HepG2 (cell line): Measurements from ENCODE around the gene SDC4. TPM values are rescaled to one million over a fixed set of nuclear protein-coding genes. Genes with fewer than 3 reads are reported as not detected.

ENCODE experiments used
- ATF6 ChIP-seq: sonication (generic); formaldehyde crosslinking; conservative IDR thresholded peaks from 2 replicates; pipeline ENCODE4 v1.4.0; 2020; ENCODE audit warnings: missing genetic modification reagents
- BCLAF1 ChIP-seq: fragments of 450-650 bp; IDR thresholded peaks from 2 replicates; pipeline ENCODE4 v1.6.1; 2017; ENCODE audit warnings: mild to moderate bottlenecking
- CENPT ChIP-seq: sonication (generic); formaldehyde crosslinking; IDR thresholded peaks from 2 replicates; pipeline ENCODE4 v1.8.0; 2022; ENCODE audit warnings: low read depth, mild to moderate bottlenecking, moderate library complexity, missing genetic modification reagents
- HDAC2 ChIP-seq: sonication (generic); formaldehyde crosslinking; IDR thresholded peaks from 2 replicates; pipeline ENCODE4 v1.4.0; 2020; ENCODE audit warnings: missing genetic modification reagents
- HNRNPH1 ChIP-seq: fragments of 200-400 bp; formaldehyde crosslinking; optimal IDR thresholded peaks from 2 replicates; pipeline ENCODE3; 2017; ENCODE audit warnings: mild to moderate bottlenecking, low read depth, low read length
- JDP2 ChIP-seq: sonication (generic); formaldehyde crosslinking; IDR thresholded peaks from 2 replicates; pipeline ENCODE4 v1.8.1; 2022; ENCODE audit warnings: missing genetic modification reagents, borderline replicate concordance
- MXI1 ChIP-seq: IDR thresholded peaks from 3 replicates; pipeline ENCODE4 v1.6.1; 2012; ENCODE audit warnings: low read depth, low read length, inconsistent platforms, borderline replicate concordance
- PREB ChIP-seq: sonication (generic); formaldehyde crosslinking; IDR thresholded peaks from 2 replicates; pipeline ENCODE4 v1.4.0; 2020; ENCODE audit warnings: missing genetic modification reagents
- RFX5 ChIP-seq: IDR thresholded peaks from 2 replicates; pipeline ENCODE4 v1.6.1; 2011; ENCODE audit warnings: low read depth, low read length, improper control_type of control experiment
- THAP8 ChIP-seq: sonication (generic); formaldehyde crosslinking; IDR thresholded peaks from 2 replicates; pipeline ENCODE4 v1.5.1; 2020; ENCODE audit warnings: missing genetic modification reagents, mild to moderate bottlenecking, borderline replicate concordance
- WIZ ChIP-seq: sonication (generic); formaldehyde crosslinking; IDR thresholded peaks from 2 replicates; pipeline ENCODE4 v1.5.1; 2020; ENCODE audit warnings: mild to moderate bottlenecking, missing genetic modification reagents
- ZBTB43 ChIP-seq: sonication (generic); formaldehyde crosslinking; conservative IDR thresholded peaks from 2 replicates; pipeline ENCODE4 v1.4.0; 2020; ENCODE audit warnings: missing genetic modification reagents
- ZFP82 ChIP-seq: sonication (generic); formaldehyde crosslinking; IDR thresholded peaks from 2 replicates; pipeline ENCODE4 v1.5.1; 2020; ENCODE audit warnings: mild to moderate bottlenecking, missing genetic modification reagents, borderline replicate concordance
- ZNF136 ChIP-seq: sonication (generic); formaldehyde crosslinking; IDR thresholded peaks from 2 replicates; pipeline ENCODE4 v1.8.1; 2022; ENCODE audit warnings: low read depth, mild to moderate bottlenecking, moderate library complexity, missing genetic modification reagents
- ZNF329 ChIP-seq: sonication (generic); formaldehyde crosslinking; IDR thresholded peaks from 2 replicates; pipeline ENCODE4 v1.9.0; 2021; ENCODE audit warnings: low read depth, mild to moderate bottlenecking, missing genetic modification reagents
- ZNF484 ChIP-seq: sonication (generic); formaldehyde crosslinking; IDR thresholded peaks from 2 replicates; pipeline ENCODE4 v1.5.1; 2020; ENCODE audit warnings: mild to moderate bottlenecking, low read depth, missing genetic modification reagents, borderline replicate concordance
- ZNF619 ChIP-seq: sonication (generic); formaldehyde crosslinking; IDR thresholded peaks from 2 replicates; pipeline ENCODE4 v1.4.0; 2020; ENCODE audit warnings: mild to moderate bottlenecking, missing genetic modification reagents
- ZNF652 ChIP-seq: IDR thresholded peaks from 2 replicates; pipeline ENCODE4 v1.6.1; 2016; ENCODE audit warnings: low read depth, borderline replicate concordance
- polyA plus RNA-seq, 8 experiments: library from polyadenylated mRNA; depleted of rRNA in 3 of 8; stranded (reverse) in 7 of 8; unstranded in 1 of 8; fragments of >200 nt; fragmentation: Illumina TruSeq in 4 of 8; extraction: Trizol in 4 of 8; gene quantifications; 2 replicates each; pipeline versions ENCODE4 v1.2.1 to v1.2.3, GENCODE V29; 2011 to 2016; ENCODE audit warnings: low read depth in 4 of 8, missing spikeins in 1 of 8, mixed read lengths in 1 of 8; ENCODE audit not compliant: insufficient read depth in 1 of 8
- total RNA-seq, 5 experiments: library from RNA; depleted of rRNA; stranded (reverse); fragments of >200 nt; fragmentation: Illumina TruSeq; extraction: Trizol; gene quantifications; 2 replicates each; pipeline ENCODE4 v1.2.3, GENCODE V29; 2016; ENCODE audit warnings: low read depth in 1 of 5
- TF ChIP-seq, protein P1 (sequence below): sonication (generic); formaldehyde crosslinking; IDR thresholded peaks from 2 replicates; pipeline ENCODE4 v1.5.1; 2020; ENCODE audit warnings: mild to moderate bottlenecking, moderate library complexity, missing genetic modification reagents
- TF ChIP-seq, protein P2 (sequence below): IDR thresholded peaks from 2 replicates; pipeline ENCODE4 v1.6.1; 2016

The SDC4 gene
- total and polyA plus RNA-seq, 2 of the 13 experiments (the other 11 are each of a cell fraction or from before 2014, with no cell fraction given), result 49.0 to 65.1 TPM

DNA sequence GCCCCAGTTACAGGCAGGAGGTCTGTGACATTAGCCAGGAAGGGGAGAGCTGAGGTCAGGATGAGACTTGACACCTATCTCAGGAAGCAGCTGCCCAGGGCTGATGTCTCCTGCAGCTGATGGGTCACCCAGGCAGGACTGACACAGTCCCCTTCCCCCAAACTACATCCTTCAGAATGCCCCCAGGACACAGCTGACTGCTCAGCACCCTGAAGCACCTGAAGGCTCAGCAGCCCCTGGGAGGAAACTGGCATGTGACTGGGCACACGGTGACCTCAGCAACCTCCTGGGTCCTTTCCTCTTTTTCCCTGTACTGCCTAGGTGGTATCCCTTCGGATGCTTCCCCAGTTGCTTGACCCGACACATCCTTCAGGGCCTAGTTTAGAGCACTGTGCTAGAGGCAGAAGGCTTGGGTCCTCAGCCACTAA lies 1.9 kb downstream of the SDC4 start (continued):
- TF ChIP-seq, protein P1, sequence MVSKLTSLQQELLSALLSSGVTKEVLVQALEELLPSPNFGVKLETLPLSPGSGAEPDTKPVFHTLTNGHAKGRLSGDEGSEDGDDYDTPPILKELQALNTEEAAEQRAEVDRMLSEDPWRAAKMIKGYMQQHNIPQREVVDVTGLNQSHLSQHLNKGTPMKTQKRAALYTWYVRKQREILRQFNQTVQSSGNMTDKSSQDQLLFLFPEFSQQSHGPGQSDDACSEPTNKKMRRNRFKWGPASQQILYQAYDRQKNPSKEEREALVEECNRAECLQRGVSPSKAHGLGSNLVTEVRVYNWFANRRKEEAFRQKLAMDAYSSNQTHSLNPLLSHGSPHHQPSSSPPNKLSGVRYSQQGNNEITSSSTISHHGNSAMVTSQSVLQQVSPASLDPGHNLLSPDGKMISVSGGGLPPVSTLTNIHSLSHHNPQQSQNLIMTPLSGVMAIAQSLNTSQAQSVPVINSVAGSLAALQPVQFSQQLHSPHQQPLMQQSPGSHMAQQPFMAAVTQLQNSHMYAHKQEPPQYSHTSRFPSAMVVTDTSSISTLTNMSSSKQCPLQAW (CRISPR knock-in tag), result 0 out of 2 replicates have a peak, but pooled peaks have one; percentile 54
- TF ChIP-seq, protein P2, sequence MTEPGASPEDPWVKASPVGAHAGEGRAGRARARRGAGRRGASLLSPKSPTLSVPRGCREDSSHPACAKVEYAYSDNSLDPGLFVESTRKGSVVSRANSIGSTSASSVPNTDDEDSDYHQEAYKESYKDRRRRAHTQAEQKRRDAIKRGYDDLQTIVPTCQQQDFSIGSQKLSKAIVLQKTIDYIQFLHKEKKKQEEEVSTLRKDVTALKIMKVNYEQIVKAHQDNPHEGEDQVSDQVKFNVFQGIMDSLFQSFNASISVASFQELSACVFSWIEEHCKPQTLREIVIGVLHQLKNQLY, result no peak
- TF ChIP-seq ZFP82, result no peak
- no peak for TF ChIP-seq ZNF136
- no peak for TF ChIP-seq BCLAF1
- TF ChIP-seq HDAC2 (CRISPR knock-in tag), result peak; percentile 27; the same call in 1 of the 2 replicates
- TF ChIP-seq ZNF652 (CRISPR knock-in tag), result no peak
- TF ChIP-seq MXI1, result no peak
- no peak for TF ChIP-seq THAP8 (CRISPR knock-in tag)
- no peak for TF ChIP-seq ZBTB43
- no peak for TF ChIP-seq JDP2 (CRISPR knock-in tag)
- TF ChIP-seq ZNF329 (CRISPR knock-in tag), result no peak
- no peak for TF ChIP-seq CENPT
- no peak for TF ChIP-seq HNRNPH1
- no peak for TF ChIP-seq PREB
- no peak for TF ChIP-seq WIZ (CRISPR knock-in tag)
- no peak for TF ChIP-seq ATF6
- no peak for TF ChIP-seq ZNF619
- TF ChIP-seq RFX5, result no peak
- no peak for TF ChIP-seq ZNF484 (CRISPR knock-in tag)
